Measurements from ENCODE around the gene MDH1B.
A peak's percentile ranks its signal among the peaks of the same experiment; 100 is the strongest.
"Not testable (repeated sequence)": the region's sequence is repeated elsewhere in the genome, so short reads cannot be mapped to it uniquely, and the experiment has no call there.

The MDH1B gene

DNA sequence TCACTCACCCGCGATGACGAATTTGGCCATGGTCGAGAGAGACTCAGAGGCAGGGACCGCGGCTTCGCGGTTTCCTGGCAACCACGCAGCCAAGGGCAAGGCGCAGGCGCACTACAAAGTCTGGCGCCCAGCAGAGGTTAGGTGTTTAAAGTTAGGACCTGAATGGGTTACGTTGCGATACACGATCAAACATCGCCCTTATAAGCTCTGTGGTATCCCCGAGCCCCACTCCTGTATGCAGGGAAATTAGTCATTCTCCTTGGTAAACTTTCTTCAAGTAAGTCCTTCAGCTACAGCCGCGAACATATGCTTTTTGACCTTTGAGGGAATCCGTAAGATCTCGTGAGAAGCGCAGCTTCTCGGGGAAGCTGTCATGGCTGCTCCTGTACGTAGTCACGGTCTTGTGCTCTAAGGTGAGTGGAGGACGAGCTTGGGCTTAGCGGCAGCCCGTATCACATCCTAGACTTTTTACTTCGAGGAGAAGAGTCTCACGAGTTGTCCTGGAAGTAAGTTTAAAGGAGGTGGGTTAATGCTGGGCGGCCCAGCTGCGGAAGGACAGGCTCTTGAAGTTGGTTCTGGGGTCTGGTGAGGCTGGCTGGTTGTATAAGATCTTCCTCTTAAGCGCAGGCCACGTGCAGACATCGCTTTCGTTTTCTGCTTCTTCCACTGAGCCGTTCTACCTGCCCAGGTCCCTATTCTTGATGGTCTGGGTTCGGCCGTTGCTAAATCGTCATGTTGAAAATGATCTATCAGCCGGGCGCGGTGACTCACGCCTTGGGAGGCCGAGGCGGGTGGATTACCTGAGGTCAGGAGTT is at the start of gene MDH1B, which contains the start of gene FASTKD2:
TSS of gene MDH1B (minus strand) at position 87 of the 815 bp plus-strand sequence. CDS start at position 30, 57 bp downstream.
TSS of gene FASTKD2 (plus strand) at position 365 of the 815 bp plus-strand sequence. CDS start 1,088 bp downstream, outside the sequence.
- peak; percentile 88 for DNase-seq

GRCh38 chr2:206814498-206814897 is 49.4 kb upstream of the MDH1B start:
- no peak for DNase-seq

DNA sequence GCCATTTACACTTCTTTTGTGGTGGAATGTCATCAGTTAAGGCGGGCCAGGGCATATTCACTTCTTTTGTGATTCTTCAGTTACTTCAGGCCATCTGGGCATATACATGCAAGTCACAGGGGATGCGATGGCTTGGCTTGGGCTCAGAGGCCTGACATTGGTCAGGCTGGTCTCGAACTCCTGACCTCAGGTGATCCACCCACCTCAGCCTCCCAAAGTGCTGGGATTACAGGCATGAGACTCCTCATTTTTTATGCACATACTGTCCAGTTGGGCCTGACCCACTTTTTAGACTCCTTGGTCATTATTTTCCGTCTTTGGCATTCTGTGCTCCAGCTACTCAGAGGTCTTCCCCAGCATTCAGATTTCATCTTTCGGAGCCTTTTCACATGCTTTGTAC is 47.3 kb upstream of the MDH1B start:
- not testable (repeated sequence) for DNase-seq

- not testable (repeated sequence) for DNase-seq
These were observed 42.5 kb upstream of the MDH1B start for GRCh38 chr2:206807624-206808023.

GRCh38 chr2:206805887-206806607 is 40.9 kb upstream of the MDH1B start:
- no peak for DNase-seq

DNA sequence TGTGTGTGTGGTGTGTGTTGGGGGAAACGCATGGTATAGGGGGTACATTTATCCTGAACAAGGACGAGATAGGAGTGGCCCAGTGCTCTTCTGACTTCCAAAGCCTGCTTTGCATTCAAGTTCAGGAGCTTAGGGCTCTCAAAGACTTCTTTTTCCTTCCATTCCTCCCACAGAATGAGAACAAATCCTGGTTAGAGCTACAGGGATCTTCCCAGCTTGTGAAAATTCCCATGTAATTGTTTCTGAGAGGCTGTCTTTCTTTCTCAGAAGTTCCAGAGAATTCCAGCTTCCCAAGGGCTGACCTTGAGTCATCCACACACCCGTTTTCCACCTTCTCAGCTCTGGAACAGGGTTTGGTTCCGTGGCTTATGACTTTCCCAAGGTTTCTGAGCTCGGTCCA is 39.2 kb upstream of the MDH1B start:
- no peak for DNase-seq

DNA sequence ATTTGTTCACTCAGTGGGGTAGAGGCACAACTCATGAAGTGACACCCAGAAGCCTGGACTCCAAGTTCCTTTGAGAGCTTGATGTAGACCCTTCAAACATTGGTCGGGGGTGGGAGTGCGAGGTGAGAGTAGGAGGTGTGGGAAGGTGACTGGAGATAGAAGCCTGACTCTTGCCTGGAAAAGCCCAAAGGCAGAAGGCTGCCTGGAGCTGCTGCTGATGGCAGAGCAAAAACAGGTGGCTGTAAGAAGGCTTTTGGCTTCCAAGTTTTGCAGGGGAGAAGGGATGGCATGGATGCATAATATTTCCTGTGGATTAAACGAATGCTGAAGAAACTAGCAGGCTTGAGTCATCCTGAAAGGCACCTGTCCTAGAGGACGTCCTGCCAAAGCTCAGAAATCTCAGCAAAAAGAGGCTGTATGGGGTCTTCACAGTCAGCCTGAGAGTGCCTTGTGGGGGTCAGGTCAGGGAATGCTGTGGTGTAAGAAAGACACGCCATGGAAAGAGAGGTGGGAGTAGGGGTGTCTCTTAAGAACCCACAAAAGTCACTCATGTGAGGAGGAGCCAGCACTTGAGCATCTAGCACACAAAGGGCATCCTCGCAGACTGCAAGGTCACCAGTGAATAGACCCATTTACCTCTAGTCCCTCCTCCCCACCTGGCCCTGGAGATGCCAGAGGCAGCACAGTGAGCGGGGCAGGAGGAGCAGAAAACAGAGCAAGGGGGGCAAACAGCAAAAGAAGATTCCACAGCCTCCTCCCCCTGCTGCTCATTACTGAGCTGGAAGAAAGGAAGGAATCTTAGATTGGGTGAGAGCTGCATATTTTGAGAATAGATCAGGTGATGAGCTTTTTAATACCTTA is 37.8 kb upstream of the MDH1B start:
- DNase-seq: no peak

GRCh38 chr2:206801418-206802189 is 36.5 kb upstream of the MDH1B start:
- no peak for DNase-seq

- DNase-seq: no peak
These were observed 35.6 kb upstream of the MDH1B start for GRCh38 chr2:206800506-206801417.

GRCh38 chr2:206799083-206799482 is 34.0 kb upstream of the MDH1B start:
- DNase-seq: no peak

- no peak for DNase-seq
These were observed 32.9 kb upstream of the MDH1B start for GRCh38 chr2:206798000-206798399.

GRCh38 chr2:206797376-206797775 is 32.2 kb upstream of the MDH1B start:
- no peak for DNase-seq

- no peak for DNase-seq
These were observed 27.5 kb upstream of the MDH1B start for GRCh38 chr2:206792645-206793044.

DNA sequence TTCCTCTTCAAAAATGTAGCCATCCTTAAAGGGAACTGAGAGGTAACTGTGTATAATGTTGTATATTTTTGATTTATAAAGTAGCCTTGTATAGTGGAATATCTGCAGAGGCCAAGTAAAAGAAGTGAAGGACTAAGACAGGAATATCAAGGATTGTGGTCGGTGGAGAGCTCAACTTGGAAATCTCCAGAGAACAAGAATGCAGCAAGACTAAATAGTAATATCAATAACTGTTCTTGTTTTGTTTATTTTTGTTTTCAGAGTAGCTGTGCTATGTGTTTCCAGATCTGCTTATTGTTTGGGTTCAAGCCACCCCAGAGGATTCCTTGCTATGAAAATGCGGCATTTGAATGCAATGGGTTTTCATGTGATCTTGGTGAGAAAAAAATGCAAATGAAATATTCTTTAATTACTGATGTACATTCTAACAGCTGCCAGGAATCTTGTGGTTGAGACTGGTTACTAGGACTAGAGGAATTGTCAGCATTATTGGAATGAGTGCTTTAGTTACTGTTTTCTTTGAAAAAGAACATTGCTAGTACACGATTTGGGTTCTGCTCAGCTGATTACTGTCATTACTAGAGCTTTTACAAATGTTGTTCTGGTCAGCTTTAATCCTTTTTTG is 25.3 kb upstream of the MDH1B start:
- no peak for DNase-seq

DNA sequence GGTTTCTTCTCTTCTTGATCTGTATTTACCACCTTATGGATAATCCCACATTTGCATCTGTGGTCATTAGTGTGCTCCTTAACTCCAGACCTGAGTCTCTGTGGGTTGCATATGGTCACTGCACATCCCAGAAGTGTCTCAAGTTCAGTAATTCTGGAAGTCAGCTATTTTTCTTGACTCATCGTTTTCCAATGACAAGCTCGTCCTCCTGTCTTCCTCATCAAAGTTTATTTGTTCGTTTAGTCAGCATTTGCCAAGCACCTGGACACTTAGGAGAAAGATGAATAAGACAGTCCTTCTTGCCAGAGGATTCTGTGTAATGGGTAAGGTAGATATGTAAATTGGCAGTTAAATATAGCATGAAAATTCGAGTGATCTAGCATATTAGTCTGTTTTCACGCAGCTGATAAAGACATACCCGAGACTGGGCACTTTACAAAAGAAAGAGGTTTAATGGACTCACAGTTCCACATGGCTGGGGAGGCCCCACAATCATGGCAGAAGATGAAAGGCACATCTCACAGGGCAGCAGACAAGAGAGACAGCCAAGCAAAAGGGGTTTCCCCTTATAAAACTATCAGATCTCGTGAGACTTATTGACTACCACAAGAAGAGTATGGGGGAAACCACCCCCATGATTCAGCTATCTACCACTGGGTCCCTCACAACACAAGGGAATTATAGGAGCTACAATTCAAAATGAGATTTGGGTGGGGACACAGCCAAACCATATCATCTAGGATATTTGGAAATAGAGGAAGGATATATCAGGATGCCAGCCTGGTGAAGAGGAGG is 19.6 kb upstream of the MDH1B start:
- no peak for DNase-seq

GRCh38 chr2:206783718-206784117 is 18.6 kb upstream of the MDH1B start:
- no peak for DNase-seq

DNA sequence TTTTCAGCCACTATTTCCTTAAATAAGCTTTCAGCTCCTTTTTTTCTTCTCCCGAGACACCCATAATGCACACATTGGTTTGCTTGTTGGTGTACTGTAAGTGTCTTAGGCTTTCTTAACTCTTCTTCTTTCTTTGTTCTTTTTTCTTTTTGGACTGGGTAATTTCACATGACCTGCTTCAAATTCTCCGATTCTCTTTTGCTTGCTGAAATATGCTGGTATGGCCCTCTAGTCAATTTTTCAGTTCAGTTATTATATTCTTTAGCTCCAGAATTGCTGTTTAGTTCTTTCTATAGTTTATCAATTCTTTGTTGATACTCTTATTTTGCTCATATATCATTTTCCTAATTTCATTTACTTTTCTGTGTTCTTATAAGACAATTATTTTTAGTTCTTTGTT is 15.5 kb upstream of the MDH1B start:
- DNase-seq: no peak

DNA sequence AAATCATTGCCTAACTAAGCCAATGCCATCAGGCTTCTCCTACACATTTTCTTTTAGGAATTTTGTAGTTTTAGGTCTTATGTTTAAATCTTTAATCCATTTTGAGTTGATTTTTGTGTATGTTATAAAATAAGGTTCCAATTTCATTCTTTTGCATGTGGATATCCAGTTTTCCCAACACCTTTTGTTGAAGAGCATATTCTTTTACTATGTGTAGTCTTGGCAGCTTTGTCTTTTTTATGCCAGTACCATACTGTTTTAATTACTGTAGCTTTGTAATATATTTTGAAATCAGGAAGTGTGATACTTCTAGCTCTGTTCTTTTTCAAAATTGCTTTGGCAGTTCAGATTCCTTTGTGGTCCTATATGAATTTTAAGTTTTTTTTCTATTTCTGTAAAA is 11.3 kb upstream of the MDH1B start:
- no peak for DNase-seq

DNA sequence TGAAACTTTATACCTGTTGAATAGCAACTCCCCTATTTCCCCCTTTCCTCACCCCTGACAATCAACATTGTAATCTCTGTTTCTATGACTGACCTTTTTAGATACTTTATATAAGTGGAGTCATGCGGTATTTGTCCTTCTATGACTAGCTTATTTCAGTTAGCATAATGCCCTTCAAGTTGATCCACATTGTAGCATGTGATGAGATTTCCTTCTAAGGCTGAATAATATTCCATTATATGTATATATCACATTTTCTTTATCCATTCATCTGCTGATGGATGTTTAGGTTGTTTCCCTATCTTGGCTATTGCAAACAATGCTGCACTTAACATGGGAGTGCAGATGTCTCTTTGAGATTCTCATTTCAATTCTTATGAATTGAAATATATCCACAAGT is 9.7 kb upstream of the MDH1B start:
- no peak for DNase-seq

Measured in activated CD4-positive, CD25-positive, alpha-beta regulatory T cell treated with anti-CD3 and anti-CD28 coated beads, Interleukin-2, amount 50 U/mL, for 72 hours (primary cell).